ENCODE results near the gene ABHD16A. TPM values are rescaled to one million over a fixed set of nuclear protein-coding genes. Genes with fewer than 3 reads are reported as not detected.

The ABHD16A gene
- polyA plus RNA-seq, 3 donors, result 63.2 to 68.7 (median 63.5) TPM

DNA sequence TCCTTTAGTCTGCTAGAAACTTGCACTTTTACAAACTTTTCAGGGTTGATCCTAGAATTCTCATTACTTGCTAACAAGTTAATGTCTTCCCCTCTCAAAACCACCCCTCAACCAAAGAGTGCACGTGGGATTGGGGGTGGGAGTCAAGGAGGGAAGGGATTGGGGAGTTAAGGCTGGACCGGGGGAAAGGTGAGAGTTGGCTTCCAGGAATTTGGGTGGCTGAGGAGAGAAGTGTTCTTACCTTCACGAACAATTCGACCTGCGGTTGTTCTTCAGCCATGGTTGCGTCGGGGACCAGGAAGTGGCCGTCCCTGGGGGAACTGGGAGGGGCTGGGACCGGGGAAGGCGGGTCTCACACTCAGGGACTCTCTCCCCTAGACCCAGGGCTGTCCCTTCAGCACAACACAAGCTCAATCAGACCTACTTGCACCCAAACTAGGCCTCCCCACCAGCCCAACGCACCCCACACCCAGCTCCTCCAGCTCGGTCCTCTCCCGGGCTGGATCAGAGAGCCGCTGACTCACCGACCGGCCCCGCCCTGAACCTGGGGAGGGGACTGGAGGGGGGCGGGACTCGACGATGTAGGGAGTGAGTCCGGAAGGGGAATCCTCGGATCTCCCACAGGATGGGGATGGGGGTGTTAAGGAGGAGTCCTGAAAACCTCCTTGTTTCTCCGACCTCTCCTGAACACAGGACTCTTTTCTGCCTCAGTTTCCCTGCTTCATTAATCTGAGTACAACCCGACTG lies 33.1 kb upstream of the ABHD16A start, which contains the start of gene CLIC1:
Gene CLIC1 (minus strand): TSS at position 510 of the 747 bp plus-strand sequence. CDS start 230 bp downstream, at position 280.
- no peak for DNase-seq

DNA sequence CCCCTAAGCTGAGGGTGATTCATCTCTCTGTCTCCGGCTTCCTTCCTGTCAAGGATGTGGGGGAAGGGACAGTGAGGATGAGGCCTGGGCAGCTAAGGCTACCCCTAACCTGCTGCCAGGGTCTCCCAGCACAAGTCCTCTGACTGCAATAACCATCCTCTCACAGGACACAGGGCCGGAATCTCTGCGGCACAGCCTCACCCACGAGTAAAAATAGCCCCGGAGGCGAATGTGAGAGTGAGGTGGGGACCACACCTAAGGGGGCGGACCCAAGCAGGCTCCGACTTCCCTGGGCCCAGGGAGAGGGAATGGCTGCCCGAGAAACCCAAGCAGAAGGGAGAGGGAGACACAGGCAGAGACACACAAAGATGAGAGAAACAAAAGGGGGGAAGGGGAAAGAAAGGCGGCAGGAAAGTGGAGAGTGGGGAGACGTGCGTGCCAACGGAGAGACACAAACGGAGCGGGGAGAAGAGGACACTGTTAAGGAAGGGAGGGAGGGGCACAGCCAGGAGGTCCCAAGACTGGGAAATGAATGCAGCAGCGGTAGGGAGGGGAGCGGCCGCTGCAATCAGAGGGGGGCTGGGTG lies 31.8 kb upstream of the ABHD16A start:
- no peak for DNase-seq

GRCh38 chr6:31734247-31734820 lies 31.2 kb upstream of the ABHD16A start:
- no peak for DNase-seq

DNA sequence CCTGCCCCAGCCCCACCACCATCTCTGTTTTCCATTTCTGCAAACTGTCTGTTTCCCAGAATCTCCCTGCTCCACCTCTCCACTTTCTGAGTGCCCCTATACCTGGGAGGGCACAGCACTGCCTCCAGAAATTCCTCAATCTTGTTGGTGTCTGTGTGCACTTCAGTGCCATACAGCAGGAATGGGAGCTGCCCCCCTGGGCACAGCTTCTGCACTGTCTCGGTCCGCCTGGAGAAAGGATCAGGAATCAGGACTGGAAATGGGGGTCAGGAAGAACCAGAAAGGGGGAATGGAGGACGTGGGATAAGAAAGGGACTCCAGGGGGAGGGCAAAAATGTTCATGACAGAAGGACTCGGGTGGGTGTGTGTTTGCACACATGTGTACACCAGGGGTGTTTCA lies 30.6 kb upstream of the ABHD16A start:
- DNase-seq, result no peak

DNA sequence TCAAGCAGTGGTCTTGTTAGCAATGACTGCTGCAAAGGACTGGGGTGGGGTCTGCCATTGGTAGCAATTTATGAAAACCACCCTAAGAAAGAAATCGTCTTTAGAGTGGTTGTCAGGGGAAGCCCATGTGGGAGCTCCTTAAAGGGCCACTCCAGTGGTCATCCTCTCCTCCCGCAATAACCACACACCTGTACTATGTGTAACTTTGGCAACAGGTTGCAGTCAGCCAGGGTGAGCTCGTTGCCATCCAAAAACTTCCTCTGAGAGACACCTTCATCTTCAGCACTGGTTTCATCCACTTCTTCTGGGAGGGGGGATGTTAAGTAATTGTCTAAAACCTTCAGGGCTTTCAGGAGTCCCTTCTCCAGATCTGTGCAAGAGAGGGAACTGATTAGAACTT lies 28.9 kb upstream of the ABHD16A start:
- DNase-seq, result no peak

DNA sequence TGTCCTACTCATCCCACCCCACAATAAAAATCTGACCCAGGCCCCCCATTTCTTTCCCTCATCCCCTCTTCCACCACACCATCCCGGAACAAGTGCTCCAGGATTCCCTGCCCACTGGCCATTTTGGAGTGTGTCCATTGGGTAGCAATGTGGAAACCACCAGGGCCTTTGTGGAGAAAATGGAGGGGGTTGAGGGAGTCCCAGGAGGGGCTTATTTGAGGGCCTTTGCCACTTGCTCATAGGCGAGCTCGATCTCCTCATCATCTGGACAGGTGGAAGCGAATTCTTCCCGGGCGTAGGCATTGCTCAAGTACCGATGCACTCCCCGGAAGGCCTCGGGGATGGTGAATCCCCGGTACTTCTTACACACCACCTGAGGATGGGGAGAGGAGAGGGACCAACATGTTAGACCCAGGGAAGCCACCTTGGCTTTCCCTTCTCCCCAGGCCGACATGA lies 27.5 kb upstream of the ABHD16A start:
- DNase-seq, result no peak

DNA sequence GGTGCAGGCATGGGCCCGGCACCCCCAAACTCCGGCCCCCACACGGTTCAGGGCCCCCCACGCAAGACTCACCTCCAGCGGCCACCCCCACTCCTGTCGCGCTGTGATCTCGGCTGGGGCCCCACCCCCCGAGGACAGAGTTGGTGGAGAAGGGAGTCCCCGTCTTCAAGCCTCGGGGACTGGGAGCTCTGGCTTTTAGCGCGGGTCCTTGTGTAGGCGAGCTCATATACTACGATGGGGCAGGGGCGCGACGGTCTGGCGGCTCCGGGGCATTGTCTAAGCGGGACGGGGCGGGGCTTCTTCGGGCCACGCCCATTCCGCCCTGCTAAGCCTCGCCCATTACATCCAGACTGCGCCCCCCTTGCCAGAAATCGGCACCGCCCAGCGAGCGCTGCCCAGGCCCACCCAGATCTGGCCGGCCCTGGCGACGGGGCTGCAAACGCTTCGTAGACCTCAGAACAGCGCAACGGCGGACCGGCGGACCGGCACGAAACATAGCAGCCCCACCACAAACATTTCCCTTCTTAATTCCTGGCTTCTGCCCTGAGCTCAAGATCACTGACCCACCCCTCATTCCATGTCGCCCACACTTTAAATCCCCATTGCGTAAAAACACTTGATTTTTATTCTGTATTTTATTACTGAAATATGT lies 27.0 kb upstream of the ABHD16A start:
- DNase-seq, result peak; percentile 93

DNA sequence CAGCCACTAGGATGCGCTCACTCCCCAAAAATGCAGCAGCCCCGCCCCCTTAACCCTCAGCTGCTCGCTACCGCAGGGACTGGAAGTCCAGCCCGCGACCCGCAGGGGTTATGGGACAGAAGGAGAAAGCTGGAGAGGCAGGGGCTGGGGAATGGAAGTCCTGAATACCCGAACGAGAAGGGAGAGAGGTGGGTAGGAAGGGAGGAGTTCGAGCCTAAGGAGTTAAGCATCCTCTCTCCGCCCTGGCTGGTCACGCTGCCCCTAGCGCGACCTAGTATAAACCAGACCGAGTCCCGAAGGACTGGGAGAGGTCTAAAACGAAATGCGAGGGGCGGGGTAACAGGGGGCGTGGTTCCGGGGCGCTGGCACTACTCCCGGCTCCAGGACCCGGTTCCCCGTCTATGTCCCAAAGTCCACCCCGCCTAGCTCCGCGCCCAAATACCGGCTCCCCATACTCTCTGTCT lies 26.4 kb upstream of the ABHD16A start:
- DNase-seq, result peak; percentile 94

DNA sequence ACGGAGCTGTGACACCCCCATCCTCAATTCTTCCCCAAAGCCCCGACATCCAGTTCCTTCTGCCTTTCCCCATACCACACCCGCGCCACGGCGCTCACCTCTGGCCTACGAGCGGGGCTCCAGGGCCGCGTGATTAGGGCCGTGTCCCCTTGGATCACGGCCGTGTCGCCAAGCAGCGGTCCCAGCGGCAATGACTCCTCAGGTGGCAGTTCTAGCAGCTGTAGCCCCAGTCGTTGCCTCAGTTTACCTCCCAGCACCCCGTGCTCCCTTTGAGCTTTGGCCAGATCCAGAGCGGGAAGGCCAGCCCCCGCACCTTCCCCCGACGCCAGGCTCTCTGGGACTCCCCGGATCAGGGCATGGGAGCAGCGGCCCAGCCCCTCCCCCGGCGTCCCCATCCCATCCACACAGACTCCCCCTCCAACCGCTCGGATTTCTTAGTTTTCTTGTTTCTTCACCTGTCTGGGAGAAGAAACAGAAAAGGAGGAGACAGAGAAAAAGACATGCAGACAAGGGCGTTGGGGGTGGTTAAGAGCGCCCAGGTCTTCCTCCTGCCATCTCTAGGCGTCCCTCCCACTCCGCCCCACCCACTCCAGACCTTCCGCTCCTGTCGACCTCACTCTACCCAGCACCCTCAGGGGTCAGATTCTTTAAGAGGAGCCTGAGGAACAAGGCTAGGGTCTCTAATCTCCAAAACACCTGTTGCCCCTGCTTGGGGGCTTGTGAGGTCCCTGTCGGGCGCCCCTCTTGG lies 25.8 kb upstream of the ABHD16A start, which contains the start of gene DDAH2:
Gene DDAH2 (minus strand): TSS at position 533 of the 748 bp plus-strand sequence. CDS start 138 bp downstream, at position 395.
- no peak for DNase-seq

- no peak for DNase-seq
Observed at GRCh38 chr6:31727717-31728671, 24.9 kb upstream of the ABHD16A start.

- DNase-seq, result no peak
Observed at GRCh38 chr6:31727034-31727716, 24.1 kb upstream of the ABHD16A start.

GRCh38 chr6:31725502-31726350 lies 22.6 kb upstream of the ABHD16A start:
- no peak for DNase-seq

- no peak for DNase-seq
Observed at GRCh38 chr6:31723980-31724691, 21.0 kb upstream of the ABHD16A start.

- no peak for DNase-seq
Observed at GRCh38 chr6:31723245-31723979, 20.3 kb upstream of the ABHD16A start, which contains the start of gene MPIG6B. TSS of gene MPIG6B (plus strand) at chr6:31723373. CDS start at chr6:31723384, 11 bp downstream.

- DNase-seq, result no peak
Observed at GRCh38 chr6:31722173-31722572, 19.0 kb upstream of the ABHD16A start.

DNA sequence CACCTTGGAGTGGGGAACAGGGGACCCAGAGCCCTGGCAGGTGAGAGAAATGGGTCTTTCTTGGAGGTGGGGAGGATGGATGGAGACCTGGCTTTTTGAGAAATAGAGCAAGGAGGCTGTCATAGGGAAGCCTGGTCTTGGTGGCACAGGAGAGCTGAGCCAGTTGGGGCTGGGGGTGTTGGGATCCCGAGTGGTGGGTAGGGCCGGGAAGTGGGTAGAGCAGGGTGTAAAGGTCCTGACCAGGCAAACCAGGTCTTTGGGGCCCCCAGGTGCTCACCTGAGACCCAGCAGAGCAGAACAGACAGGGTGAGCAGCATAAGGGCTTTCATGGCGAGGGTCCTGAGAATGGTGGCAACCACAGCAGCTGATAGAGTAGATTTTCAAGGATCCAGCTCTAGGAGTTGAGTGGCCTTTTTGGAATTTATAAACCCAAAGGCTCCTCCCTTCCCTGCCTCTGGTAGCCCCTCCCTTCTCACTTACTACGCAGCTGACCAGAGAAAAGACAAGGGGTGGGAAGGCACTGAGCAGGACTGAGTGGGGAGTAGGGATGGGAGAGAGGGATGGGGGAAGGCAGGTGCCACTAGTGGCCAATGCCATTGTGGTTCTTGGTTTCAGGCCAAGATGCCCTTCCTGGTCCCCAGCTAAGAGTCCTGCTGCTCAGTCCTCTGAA lies 18.4 kb upstream of the ABHD16A start, which contains the start of gene LY6G6C:
Gene LY6G6C (minus strand): TSS at position 396 of the 670 bp plus-strand sequence. CDS start 67 bp downstream, at position 329.
- DNase-seq, result no peak
